GM21576 (cell line): ENCODE data around the gene EXOC5.
"Not testable (repeated sequence)": the region's sequence is repeated elsewhere in the genome, so short reads cannot be mapped to it uniquely, and the experiment has no call there.

Experiments used
- ATAC-seq: cut with Tn5 transposase; IDR thresholded peaks from one replicate; pipeline ENCODE4 v1.9.1; 2021; ENCODE audit warnings: mild to moderate bottlenecking, moderate library complexity; ENCODE audit not compliant: unreplicated experiment

Gene EXOC5

DNA sequence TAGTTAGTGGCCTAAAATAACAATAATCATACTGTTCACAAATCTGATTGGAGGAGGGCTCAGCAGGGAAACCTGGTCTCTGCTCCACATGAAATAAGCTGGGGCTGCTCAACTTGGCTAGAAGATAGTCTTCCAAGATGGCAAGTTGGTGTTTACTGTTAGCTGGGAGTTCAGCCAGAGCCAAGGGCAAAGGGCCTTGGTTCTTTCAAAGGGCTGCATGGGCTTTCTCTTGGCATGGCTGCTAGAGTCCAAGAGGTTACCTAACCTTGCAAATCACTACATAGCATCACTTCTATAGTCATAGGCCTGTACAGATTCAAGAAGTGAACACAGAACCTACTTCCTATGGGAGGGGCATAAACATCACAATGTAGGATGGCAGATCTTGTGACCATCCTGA, 7.1 kb downstream of the EXOC5 start:
- ATAC-seq = no peak

DNA sequence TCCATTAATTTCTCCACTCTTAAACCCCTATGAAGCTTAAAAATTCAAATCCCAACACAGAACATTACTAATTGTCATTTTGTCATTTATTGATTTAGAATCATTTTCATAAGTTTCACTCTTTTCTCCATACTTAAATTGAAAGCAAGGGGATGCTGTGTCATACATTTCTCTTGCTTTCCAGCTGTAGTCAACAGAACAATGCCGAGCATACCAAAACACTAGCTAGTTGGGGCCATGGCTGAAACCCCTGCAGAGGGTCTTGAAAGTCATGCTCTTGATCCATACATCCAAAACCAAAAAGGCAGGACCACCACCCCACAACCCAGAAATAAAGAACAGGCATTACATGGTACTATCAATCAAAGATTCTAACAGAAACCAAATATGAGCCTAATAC, 9.0 kb downstream of the EXOC5 start:
- no peak for ATAC-seq

DNA sequence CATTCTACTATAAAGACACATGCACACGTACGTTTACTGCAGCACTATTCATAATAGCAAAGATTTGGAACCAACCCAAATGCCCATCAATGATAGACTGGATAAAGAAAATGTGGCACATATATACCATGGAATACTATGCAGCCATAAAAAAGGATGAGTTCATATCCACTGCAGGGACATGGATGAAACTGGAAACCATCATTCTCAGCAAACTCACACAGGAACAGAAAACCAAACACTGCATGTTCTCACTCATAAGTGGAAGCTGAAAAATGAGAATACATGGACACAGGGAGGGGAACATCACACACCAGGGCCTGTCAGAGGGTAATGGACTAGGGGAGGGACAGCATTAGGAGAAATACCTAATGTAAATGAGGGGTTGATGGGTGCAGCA, 10.5 kb downstream of the EXOC5 start:
- not testable (repeated sequence) for ATAC-seq

DNA sequence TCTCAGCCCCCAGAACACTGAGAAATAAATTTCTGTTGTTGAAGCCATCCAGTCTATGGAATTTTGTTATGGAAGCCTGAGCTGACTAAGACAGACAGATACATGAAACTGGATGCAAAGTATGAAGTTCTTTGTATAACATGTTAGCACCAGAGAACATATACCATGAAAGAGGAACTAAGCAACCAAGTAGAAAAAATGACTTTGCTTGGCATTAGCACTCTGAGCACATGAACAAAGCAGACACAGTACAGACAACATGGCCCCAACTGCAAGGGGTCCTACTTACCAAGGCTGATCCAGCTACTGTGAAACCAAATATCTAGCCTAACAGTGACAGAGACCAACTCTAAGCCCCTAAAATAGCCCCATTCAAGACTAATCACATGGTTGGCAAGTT, 13.8 kb downstream of the EXOC5 start:
- ATAC-seq = peak; percentile 72

DNA sequence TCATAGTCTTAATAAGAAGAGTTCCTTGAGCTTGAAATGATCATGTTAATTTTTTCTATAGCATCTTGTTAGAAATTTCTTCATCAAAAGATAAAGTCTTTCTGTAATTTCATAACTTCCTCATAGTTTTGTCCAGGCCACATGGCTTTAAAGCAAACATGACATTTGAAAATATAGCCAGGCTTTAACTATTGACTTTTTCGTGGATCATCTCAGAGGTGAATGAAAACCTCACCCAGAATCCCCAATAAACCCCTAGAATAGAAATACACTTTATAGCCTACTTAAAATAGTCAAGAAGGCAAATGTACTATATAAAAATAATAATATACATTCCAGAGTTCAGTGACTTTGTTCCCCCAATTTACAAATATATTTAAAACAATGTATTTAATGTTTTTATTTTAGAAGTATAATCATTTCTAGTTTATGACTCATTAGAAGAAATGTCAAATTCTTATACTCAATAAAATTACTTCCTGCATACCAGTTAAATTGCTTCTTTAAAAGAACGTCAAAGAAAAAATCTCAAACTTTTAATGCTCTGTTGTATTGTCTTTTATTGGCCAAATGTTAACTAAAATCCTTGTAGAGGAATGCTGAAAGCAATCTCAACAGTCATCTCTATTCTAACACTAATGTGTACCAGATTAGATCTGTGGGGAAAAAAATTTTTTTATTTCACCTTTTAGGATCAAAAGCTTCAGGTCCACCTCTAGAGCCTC, 21.6 kb downstream of the EXOC5 start:
- no peak for ATAC-seq

DNA sequence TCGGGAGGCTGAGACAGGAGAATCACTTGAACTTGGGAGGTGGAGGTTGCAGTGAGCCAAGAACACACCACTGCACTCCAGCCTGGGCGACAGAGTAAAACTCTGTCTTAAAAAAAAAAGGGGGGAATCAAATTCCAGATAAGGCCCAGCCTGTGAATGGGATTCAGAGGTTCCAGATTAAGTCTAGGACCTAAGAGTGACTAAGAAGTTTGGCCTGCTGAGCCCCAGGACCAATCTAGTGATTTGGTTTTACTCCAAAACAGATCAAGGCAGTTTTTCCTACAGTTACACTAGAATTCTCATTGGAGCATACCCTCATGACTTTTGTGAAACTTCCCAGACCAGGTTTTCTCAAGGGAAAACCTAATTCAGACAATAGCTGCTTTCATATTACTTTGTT, 22.8 kb downstream of the EXOC5 start:
- no peak for ATAC-seq

DNA sequence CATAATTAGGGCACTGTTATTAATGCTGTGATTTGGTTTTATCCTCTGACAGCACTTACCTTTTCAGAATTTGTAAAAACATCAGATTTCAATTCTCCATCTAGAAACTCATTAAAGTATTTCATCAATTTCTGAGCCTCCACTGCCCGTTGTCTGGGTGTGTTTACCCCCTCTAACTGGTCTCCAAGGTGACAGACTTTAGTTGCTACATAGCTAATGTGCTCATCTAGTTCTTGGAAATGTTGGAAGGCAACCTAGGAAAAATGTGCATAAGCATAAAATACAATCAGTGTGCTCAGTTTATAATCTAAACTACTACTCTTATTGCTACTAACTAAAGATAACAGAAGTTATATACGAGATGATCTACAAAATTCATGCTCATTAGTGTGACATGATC, 24.6 kb downstream of the EXOC5 start:
- no peak for ATAC-seq

DNA sequence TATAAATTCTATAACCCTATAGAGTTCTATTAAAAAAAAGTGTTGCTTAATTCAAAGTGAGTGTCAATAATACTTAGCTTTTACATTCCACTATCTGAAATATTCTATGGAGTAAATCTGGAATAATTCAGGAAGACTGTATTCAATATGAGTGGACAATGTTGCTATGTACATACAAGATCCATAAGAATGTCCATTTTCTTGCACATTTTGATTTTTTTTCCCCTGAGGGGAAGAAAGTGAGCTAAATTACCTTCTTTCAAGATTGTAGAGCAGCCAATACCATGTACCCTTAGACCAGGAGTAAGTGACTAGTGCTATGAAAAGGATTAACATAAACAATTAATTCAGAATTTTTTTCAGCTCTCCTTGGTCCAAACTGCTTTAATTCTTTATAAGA, 25.4 kb downstream of the EXOC5 start:
- ATAC-seq = no peak

DNA sequence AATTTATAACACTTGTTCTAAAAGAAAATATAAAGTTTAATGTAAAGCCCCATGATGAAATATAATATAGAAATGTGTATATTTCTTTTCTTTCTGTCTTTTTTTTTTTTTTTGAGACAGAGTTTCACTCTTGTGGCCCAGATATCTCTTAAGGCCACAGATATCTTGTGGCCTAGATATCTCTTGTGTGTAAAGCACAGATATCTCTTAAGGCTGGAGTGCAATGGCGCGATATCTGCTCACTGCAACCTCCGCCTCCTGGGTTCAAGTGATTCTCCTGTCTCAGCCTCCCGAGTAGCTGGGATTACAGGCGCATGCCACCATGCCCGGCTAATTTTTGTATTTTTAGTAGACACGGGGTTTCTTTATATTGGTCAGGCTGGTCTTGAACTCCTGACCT, 28.6 kb downstream of the EXOC5 start:
- ATAC-seq = not testable (repeated sequence)

DNA sequence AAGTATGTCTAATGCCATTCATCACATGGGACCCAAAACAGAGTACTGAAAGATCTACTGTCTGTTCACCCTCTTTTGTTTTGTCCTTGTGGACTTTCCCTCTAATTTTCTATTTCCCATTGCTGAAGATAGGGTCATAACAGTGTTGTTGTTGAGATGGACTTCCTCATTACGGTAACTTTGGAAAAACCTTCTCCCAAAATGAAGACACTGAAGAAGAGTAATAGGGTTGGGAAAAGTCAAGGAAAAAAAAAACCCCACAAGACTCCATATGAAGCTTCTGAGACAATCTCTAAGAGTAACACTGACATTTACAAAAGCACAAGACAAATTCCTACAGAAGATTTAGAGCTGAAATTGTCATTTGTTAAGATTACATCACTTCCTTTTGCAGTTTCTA, 36.7 kb downstream of the EXOC5 start:
- no peak for ATAC-seq

DNA sequence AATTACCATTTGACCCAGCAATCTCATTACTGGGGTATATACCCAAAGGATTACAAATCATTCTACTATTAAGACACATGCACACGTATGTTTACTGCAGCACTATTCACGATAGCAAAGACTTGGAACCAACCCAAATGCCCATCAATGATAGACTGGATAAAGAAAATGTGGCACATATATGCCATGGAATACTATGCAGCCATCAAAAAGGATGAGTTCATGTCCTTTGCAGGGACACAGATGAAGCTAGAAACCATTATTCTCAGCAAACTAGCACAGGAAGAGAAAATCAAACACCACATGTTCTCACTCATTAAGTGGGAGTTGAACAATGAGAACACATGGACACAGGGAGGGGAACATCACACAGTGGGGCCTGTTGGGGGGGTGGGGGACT, 40.4 kb downstream of the EXOC5 start:
- not testable (repeated sequence) for ATAC-seq

DNA sequence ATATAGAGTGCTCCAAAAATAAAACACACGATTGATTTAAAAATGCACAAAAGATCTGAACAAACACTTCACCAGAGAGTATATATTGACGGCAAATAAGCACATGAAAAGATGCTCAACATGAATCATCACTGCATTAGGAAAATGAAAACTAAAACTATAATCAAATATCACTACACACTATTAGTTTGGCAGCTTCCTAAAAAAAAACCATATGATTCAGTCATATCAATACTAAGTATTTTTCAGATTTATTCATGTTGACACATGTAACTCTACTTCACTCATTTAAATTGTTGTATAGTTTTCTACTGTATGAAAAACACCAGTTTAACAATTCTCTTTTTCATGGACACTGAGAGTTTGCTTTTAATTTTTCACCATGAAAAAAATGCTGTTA, 41.6 kb downstream of the EXOC5 start:
- no peak for ATAC-seq

DNA sequence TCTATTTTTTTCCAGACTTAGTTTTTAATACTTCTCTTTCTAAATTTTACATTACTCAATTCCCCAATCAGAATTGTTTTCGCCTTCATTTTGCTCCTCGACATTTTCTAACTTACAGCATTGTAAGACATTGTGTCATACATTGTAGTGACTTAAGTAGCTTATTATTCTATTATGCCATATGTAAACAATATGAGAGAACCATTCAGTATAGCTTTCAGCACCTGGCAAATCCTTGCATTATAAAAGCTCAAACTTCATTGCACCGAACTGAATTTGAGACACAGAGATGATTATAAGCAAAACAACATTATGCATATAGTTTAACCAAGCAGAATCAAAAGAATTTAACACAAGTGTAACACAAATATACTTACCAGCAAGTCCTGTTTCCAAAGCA, 46.8 kb downstream of the EXOC5 start:
- no peak for ATAC-seq

DNA sequence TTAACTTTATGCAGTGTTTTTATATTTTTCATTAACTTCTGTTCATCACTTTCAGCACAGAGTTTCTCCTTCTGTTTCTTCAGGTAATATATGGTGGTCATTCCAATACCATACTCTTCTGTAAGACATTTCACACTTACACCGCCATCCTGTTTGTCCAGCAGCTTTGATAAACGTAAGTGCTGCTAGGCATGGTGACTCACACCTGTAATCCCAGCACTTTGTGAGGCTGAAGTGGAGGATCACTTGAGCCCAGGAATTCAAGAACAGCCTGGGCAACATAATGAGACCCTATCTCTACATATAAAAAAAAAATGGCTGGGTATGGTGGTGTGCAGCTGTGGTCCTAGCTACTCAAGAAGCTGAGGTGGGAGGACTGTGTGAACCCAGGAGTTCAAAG, 55.8 kb downstream of the EXOC5 start:
- no peak for ATAC-seq

DNA sequence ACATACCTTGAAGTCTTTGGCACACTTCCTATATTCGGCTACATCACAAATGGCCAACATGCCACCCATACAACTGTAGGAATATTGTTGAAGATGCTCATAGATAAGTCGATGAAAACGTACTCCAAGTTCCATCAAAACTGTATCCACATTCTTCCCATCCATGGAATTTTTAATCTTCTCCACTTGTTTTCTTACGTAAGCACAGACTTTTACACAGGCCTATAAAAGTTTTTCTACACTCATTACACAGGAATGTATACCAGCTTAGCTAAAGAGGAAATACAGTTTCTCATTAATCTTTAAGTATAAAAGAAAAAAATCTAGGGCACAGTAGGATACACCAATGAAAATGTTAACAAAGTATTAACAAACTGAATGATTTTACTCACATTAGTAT, 59.1 kb downstream of the EXOC5 start:
- ATAC-seq = no peak

DNA sequence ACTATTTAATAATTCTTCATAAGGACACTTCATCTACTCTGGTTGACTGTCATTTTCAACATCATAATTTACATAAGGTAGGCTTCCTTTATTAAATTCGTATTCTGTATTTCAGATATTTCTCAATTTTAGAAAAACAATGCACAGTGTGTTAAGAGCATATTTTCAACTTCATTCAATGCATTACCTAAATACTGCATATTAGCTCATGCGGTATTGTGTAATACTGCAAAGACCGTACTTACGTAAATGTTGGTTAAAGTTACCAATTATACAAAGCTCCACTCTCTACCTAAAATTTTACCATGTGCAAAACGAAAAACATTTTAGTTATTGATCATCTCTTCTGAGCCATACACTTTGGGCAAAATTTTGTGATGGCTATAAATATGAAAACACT, 62.8 kb downstream of the EXOC5 start:
- ATAC-seq = no peak

DNA sequence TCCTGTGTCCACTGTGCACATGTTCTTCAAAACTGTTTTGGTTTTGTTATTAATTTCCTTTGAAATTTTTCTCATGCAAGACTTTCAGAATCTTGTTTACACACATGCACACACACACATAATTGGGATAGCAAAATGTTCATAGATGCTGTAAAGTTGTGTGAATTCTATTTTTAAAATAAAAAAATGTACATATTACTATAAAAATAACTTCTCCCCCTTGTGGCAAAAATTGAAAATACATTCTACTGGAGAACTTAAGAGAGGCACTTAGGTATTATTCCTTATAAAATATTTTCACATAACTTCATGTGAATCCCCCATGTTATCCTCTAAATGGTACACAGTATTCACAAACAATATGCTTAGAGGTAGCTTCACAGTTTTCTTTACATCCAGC, 66.0 kb downstream of the EXOC5 start:
- not testable (repeated sequence) for ATAC-seq

DNA sequence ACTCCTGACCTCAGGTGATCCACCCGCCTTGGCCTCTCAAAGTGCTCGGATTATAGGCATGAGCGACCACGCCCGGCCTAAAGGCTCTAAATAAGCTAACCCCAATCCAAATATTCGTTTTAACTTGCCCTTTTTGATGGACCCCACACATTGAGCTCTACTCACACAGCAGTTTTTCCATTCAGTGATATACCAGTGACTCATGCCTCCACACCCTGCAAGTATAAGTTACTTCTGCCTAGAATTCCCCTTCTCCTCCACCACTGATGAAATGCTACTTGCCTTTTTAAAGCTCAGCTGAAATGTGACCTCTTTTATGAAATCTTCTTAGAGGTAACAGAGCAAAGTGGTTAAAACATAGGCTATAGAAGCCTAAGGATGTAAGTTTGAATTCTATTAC, 68.8 kb downstream of the EXOC5 start:
- no peak for ATAC-seq

DNA sequence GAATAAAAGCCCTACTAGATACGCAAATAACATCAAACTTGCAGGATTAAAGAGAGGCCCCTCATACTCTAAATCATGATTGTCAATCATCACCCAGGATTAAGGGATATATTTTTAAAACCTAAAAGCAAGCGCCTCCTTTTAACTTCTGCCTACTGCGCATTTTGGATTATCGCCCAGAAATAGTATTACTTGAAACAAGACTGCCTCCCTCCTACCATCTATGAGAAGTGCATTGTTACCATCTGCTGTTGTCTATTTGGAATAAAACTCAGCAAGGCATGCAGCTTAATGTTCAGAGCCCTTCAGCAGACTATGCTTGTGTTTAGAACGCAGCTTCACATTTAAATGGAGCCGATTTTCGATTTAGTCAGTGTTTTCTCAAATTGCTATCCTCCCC, 79.6 kb downstream of the EXOC5 start:
- no peak for ATAC-seq

DNA sequence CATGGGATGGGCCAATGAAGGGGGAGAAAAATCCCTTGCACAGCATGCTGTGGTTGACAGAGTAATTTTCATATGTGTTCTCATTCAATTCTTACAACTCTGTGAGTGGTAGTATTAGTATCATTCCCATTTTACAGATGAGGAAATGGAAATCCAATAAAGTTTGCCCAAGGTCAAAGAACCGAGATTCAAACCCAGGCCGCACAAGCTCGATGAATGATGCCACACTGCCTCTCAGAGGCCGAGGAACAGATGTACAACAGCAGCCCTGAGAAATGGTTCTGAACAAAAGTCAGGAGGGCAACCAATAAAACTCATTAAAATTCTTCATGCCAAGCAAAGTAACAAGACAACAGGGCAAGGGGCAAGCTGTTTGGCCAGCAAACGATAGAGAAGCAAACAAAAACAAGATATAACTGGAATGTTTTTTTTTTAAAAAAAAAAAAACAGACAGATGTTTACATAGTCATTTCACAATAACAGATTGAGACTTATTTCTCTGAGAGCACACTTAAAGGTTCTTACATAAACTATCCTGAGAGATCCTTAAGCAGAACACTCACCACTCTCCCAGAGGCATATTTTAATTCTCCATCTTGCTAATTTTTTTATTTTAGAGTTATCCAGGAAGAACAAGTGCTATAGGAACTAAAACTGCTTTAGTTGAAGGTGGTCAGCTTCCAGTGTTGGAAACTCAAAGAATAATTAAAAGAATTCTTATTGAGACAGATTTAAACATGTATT, 85.8 kb downstream of the EXOC5 start:
- ATAC-seq = no peak

DNA sequence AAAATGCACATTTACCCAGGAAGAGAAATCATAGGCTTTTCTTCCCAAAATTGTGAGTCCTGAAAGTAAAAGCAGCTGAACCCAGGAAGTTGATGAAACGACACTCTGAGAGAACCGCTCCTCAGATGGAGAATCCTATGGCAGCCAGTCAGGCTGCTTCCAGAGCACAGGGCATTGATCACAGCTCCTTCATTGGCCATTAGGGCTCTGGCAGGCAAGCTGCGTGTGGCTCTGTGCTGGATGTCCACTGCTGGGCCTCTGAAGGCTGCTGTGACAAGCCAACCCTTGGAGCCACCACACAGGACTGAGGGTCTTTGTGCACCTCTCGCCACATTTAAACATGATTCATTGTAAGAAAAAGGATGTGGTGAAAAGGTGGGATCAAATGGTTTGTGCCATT, 89.4 kb downstream of the EXOC5 start:
- no peak for ATAC-seq

DNA sequence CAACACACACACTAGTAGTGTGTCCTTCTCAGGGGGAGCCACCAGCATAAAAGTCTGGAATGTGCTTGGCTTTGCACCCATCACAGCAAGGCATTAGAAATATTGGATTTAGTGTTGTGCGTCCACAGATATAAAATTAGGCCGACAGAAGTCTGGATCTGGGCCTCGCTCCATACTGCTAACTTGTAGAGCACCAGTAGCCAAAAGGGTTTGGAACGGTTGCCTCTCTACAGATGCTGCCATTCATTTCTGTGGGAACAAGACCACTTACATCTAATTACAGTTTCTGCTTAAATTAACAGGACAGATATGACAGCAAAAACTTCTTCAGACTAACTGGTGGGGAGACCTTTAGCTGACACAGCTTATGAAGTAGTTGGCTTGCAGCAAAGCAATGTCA, 94.2 kb downstream of the EXOC5 start:
- no peak for ATAC-seq

DNA sequence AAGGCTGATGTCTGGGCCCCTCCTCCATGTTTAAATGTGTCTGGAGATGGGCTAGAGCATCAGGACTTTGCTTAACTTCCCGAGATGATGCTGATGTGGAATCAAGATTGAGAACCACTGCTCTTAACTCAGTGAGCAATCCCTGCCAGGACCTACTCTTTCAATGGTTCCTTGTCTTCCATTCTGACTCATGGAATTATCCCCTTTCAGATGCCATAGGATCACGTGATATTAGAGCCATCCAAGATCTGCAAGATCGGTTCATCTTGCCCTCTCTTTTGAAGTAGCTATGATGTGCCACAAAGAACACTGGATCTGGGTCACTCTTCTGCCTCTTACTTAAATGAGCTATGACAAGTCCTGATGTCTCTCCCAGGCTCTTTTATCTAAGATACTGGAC, 96.8 kb downstream of the EXOC5 start:
- no peak for ATAC-seq
